Mesenteric fat pad (tissue), 1 donor: ENCODE results near the gene PHF20. TPM values are rescaled to one million over a fixed set of nuclear protein-coding genes. Genes with fewer than 3 reads are reported as not detected.
A peak's percentile ranks its signal among the peaks of the same experiment; 100 is the strongest.
"Not testable (repeated sequence)": the region's sequence is repeated elsewhere in the genome, so short reads cannot be mapped to it uniquely, and the experiment has no call there.

ENCODE experiments used
- DNase-seq: peaks from one replicate; pipeline ENCODE4 v3.0.0-alpha.2; 2020; ENCODE audit warnings: low spot score
- long read RNA-seq: library from polyadenylated mRNA; unstranded; transcript quantifications from one replicate; pipeline ENCODE4 v2.0.0, GENCODE V29; 2020
- total RNA-seq: library from RNA; stranded (reverse); fragmentation: NEBNext Ultra II Directional; extraction: Animal tissue kit (Norgen Biotek cat#: 25700); gene quantifications from one replicate; pipeline ENCODE4 v1.2.1, GENCODE V29; 2021
- donor health status: DM: yes; HTN: yes; CAD: no.

PHF20 gene
- total RNA-seq = 59.8 TPM
- long read RNA-seq, partial matches to known transcripts = 86 of 115 reads
- long read RNA-seq, other reads (novel, unspliced or antisense) = 26 of 115 reads

DNA sequence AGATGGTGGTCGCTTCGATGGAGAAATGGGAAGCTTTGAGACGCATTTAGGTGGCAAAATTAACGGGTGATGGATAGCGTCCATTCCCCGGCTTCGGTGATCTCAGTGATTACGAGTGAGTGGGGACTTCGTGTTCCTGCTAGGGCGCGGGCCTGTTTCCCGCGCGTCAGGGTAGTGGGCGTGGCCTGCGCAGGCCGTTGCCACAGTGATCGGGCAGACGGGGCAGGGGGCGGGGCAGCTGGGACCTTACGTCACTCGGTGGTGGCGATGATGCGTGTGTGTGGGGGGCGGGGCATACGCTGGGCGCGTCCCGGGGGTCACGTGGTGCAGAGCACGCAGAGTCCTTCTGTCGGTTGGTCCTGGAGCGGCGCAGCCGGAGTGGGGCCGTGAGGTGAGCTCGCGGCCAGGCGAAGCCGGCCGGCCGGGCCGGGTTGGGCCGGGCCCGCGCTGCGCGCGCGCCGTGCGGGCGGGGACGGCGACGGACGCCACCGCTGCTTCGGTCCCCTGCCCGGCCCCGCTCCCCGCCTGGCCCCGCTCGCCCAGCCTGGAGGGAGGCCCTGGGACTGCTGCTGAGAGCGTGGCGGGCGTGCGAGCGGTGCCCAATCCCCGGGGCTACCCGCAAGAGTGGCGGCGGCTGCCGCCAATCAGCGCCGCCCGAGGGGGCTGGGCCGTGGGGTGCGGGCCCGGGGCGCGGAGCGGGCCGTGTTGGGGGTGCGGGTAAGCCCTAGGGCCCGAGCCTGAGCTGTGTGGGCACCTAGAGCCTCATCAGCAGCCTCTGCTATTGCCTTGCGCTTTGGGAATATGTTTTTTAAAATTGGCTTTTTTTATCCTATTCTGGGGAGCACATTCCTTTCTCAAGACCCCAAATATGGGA, at the start of gene PHF20:
PHF20 (plus strand) TSS at position 327 of the 874 bp plus-strand sequence. CDS start 29,508 bp downstream, outside the sequence.
- DNase-seq = peak; percentile 100

DNA sequence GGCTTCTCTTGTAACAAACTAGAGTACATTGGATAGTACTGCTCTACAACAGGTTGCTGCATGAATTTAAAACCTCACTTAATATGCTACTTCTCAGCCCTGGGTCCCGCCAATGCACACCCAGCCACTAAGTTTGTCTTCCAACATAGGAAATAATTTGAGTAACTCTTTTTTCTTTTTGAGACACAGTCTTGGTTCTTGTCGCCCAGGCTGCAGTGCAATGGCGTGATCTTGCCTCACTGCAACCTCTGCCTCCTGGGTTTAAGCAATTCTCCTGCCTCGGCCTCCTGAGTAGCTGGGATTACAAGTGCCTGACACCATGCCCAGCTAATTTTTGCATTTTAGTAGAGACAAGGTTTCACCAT, 48.6 kb upstream of the PHF20 start:
- not testable (repeated sequence) for DNase-seq

DNA sequence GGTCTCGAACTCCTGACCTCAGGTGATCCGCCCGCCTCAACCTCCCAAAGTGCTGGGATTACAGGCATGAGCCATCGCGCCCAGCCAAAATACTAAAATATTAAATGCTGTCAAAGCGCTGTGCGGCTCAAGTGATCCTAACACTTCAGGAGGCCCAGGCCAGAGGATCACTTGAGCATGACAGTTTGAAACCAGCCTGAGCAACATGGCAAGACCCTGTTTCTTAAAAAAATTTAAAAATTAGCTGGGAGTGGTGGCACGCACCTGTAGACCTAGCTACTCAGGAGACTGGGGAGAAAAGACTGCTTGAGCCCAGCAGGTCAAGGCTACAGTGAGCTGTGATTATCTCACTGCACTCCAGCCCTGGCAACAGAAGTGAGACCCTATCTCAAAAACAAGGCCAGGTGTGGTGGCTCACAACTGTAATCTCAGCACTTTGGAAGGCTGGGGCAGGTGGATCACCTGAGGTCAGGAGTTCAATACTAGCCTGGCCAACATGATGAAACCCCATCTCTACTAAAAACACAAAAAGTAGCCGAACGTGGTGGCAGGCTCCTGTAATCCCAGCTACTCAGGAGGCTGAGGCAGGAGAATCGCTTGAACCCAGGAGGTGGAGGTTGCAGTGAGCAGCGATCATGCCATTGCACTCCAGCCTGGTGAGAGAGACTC, 48.0 kb upstream of the PHF20 start:
- not testable (repeated sequence) for DNase-seq

DNA sequence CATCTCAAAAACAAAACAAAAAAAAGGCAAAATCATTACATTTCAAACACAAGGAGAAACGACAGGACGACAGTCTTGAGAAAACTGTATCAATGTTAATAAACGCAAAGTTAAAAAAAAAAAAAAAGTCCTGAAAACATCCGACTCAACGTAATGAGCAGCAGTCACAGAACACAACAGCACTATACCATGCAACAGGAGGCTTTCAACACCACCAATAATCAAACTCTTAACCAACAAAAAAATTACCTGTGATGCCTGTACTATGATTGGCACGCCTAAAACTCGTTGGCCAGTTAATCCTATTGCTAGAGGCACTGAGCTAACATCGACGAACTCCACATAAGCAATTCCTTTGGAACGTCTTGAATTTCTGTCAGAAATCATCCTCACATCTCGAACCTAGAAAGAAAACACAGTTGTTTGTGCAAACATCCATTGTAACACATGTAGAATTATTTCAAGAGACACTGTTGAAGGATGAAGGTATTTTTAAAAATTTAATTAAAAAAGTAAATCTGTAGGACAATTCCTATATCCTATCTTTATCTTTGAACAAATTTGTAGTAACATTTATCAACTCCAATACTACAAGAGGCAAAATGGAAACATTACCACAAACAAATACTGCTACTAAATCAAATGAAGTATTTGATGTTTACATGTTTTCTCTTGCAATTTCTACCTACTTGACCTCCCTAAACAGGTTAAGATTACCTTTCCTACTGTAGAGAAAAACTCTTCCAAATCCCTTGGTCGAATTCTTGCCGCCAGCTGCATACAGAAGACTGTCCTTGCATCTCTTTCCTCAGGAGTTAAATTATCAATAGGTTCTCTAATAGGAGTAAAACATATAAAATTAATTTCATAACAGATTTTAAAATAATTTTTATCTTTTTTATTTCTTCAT, 47.2 kb upstream of the PHF20 start:
- no peak for DNase-seq

GRCh38 chr20:35726842-35727711, 44.7 kb upstream of the PHF20 start:
- no peak for DNase-seq

GRCh38 chr20:35729283-35729807, 42.5 kb upstream of the PHF20 start:
- no peak for DNase-seq

- DNase-seq = no peak
These were observed 41.8 kb upstream of the PHF20 start for GRCh38 chr20:35729836-35730582.

GRCh38 chr20:35730583-35731468, 41.0 kb upstream of the PHF20 start:
- DNase-seq = no peak

DNA sequence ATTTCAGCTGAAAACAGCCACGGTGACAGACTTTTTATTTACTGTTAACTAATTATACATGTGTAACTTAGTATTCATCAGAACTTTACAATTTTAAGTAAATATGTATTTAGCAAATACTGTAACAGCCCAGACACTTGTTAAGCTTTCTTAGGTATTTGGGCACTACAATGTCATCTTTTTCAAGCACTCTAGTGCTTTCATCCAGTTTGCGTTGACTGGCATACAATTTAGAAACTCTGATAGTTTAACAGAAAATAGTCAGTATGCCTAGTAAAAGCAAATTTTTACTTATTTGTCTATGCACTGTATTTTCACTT, 40.4 kb upstream of the PHF20 start:
- no peak for DNase-seq

DNA sequence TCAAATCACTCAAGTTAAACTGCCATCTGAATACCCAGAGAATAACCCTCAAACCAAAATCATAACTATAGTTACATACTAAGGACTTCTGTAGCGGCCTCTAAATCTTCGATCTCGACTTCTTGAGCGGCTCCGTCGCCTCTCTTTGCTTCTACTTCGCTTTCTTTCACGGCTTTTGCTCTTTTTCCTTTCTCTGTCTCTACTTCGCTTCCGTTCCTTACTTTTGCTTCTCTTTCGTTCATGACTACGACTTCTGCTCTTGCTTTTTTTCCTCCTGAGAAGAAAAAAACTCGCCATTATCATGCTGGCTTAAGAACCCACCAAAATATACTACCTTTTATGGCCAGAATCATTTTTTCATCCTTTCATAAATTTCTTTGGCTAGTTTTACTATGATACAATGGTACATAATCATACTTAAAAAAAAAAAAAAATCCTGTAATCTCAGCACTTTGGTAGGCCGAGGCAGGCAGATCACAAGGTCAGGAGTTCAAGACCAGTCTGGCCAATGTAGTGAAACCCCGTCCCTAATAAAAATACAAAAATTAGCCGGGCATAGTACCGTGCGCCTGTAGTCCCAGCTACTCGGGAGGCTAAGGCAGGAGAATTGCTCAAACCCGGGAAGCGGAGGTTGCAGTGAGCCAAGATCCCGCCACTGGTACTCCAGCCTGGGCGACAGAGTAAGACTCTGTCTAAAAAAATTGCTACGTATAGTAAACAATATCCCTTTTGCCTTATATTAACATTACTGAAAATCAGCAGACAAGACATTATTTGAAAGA, 39.8 kb upstream of the PHF20 start:
- no peak for DNase-seq

DNA sequence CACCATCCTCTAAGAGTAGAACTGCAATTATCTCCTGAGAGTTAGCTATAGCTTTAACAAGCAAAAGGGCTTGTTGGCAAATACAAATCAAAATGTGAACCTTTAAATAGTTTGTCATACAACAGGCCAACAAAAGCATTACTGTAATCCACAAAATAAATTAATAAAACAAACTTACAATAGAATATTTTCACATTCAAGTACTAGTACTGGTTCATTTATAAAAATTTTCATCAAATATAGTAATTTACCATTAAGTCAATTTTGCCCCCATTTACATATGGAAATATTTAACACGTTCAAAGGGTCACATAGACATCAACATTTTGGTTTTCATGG, 39.2 kb upstream of the PHF20 start:
- DNase-seq = no peak

DNA sequence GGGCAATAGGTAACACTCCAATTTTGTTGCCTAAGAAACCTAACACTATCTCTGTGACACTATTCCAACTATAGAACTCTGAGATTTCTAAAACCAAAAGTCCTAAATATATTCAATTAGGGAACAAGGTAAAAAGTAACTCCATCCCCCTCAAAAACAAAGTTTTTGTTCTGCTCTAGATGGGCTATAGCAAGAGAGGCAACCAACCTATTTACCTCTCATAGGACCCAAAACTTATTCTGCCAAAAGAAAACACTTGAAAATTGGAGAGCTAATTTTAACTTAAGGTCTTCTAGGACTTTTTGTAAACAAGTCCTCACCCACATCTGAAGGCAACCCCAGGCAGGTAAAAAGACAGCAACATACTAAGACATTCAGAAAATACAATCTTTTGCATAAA, 37.4 kb upstream of the PHF20 start:
- no peak for DNase-seq

DNA sequence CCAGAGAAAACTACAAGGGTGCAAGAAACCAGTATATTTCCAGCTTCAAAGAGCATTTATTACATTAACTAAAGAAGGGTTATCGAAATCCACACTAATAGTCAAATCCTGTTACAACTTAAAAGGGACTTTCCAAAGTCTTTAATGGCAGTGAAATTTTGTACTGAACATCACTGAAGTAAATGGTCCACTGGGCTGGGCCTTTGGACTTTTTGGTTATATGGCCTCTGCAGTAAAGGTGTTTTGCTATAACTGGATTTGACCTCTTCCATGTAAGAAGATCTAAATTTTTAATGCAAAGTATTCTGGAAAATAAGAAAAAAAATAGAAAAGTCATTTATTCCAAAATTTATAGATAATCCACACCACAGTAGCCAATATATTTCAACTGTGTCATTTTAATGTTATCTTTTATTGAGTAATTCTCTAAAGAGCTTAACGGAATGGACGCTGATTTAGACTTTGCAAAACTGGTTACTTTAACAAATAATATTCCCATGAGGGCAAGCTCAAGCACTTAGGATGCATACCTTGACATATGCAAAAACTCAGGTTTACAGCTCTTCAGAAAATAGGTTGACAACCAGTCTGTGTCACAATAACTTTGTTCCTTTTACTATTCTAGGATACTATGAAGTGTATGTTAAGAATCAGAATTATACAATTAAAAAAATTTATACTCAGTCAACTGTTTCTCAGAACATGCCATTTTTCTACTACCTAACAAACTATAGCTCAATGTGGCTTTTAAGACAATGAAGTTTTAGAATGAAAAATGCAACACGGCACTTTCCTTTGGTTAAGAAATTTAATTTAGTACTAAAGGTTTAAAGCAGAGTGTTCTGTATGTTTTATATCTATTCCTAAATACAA, 36.8 kb upstream of the PHF20 start:
- DNase-seq = no peak

- no peak for DNase-seq
These were observed 35.9 kb upstream of the PHF20 start for GRCh38 chr20:35735826-35736470.

GRCh38 chr20:35737865-35738333, 33.9 kb upstream of the PHF20 start:
- no peak for DNase-seq
